HG03095 (cell line): ENCODE results near the gene PFKL.

Experiments
- ATAC-seq: cut with Tn5 transposase; IDR thresholded peaks from one replicate; pipeline ENCODE4 v1.9.1; 2021; ENCODE audit warnings: moderate library complexity; ENCODE audit not compliant: unreplicated experiment

Gene PFKL

DNA sequence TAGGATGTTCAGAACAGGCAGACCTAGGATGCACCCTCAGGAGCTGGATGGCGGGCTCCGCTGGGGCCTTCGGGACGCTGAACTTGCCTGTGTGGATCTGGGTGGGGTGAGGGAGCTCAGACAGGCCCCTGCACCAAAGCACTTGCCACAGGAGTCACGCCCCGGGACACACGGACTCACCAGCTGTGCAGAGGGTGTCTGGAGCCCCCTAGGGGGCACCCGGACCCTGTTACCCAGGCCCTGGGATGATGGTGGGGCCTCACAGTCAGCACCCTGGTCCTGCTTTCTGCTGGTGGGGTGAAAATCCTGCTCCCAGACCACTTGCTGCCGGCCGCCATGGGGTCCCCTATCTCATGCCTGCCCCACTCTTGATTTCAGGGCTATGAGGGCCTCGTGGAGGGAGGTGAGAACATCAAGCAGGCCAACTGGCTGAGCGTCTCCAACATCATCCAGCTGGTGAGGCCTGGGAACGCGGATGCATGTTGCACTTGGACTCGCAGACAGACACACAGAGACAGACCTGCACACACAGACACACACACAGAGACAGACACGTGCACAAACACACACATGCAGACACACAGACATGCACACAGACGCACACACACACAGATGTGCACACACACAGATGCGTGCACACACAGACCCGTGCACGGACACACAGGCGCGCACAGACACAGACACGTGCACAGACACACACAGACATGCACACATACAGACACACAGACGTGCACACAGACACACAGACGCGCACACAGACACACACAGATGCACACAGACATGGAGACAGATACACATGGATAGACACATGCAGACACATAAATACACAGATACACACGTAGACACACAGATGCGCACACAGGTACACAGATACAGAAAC is 11.0 kb downstream of the PFKL start:
- ATAC-seq, result no peak

DNA sequence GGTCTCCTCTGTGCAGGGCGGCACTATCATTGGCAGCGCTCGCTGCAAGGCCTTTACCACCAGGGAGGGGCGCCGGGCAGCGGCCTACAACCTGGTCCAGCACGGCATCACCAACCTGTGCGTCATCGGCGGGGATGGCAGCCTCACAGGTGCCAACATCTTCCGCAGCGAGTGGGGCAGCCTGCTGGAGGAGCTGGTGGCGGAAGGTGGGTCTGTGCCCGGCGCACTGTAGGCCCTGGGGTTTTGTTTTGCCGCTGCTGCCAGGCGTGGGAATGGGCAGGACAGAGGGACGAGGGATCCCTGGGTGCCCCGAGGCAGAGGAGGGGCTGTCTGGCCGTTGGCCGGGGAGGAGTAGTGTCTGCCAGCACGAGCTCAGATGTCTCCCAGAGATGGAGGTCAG is 12.2 kb downstream of the PFKL start:
- ATAC-seq, result no peak

DNA sequence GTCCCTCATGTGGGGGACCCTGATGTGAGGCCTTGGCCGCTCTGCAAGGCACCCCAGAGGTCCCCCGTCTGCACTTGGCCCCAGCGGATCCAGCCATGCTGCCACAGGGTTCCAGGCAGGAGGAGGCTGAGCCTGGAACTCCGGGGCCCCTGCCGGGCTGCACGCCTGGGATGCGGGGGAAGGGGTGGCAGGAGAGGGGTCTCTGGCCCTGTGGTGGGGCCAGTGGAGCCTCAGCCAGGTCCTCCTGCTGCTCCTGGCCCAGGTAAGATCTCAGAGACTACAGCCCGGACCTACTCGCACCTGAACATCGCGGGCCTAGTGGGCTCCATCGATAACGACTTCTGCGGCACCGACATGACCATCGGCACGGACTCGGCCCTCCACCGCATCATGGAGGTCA is 12.9 kb downstream of the PFKL start:
- ATAC-seq, result no peak

DNA sequence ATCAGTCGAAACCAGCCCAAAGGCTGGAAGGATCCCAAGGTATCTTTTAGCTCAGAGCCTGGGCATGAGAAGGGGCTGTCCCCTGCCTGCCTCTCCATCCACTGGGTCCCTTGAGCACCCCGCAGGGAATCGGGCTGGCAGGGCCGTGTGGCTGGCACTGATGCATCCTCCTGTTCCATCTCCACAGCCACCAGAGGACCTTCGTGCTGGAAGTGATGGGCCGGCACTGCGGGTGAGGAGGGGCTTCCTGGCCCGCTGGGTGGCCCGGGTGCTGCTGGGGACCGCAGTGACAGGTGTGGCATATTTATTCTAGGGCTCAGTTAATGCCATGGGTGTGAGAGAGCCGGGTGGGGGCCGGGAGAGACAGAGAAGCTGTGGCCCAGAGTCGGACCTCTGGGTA is 13.6 kb downstream of the PFKL start:
- ATAC-seq, result no peak

- no peak for ATAC-seq
These were observed 14.3 kb downstream of the PFKL start for GRCh38 chr21:44314128-44314527.

DNA sequence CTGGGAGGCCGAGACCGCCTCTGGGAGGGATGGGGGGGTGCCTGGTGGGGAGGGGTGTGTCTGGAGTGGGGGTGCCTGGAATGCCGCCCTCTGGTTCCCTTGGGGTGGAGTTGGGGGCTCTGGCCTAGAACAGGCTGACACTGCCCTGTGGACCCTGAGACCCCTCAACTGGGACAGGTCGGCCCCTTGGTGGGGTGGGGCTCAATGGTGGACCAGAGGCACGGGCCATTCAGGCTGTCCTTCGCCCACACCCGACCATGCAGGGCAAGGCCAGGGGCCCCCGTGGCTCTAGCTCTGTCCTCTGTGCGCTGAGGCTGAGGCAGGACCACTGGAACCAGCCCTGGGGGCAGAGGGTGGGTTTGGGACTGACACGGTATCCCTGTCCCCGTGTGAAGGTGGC is 14.7 kb downstream of the PFKL start:
- no peak for ATAC-seq

- ATAC-seq, result no peak
These were observed 15.9 kb downstream of the PFKL start for GRCh38 chr21:44315691-44316203.

DNA sequence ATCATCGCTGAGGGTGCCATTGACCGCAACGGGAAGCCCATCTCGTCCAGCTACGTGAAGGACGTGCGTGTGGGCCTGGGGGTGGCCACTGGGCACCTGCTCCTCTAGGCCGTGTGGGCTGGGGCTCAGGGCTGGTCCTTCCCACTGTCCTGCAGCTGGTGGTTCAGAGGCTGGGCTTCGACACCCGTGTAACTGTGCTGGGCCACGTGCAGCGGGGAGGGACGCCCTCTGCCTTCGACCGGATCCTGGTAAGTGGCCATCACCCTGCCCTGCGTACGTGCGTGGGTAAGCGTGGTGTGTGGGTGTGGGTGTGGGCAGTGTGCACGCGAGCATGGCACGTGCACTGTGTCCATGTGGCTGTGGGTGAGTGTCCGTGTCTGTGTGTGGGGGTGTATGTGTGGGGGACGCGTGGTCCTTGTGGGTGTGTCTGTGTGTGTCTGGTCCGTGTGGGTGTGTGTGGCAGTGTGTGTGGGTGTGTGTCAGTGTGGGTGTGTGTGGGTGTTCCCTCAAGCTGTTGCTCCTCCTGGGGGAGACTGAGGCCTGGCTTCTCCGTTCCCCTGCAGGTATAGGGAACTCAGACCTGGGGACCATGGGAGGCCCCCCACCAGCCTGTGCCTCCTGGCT is 16.5 kb downstream of the PFKL start:
- ATAC-seq, result no peak

GRCh38 chr21:44317241-44317782 is 17.5 kb downstream of the PFKL start:
- no peak for ATAC-seq

- ATAC-seq, result no peak
These were observed 18.0 kb downstream of the PFKL start for GRCh38 chr21:44317871-44318270.

DNA sequence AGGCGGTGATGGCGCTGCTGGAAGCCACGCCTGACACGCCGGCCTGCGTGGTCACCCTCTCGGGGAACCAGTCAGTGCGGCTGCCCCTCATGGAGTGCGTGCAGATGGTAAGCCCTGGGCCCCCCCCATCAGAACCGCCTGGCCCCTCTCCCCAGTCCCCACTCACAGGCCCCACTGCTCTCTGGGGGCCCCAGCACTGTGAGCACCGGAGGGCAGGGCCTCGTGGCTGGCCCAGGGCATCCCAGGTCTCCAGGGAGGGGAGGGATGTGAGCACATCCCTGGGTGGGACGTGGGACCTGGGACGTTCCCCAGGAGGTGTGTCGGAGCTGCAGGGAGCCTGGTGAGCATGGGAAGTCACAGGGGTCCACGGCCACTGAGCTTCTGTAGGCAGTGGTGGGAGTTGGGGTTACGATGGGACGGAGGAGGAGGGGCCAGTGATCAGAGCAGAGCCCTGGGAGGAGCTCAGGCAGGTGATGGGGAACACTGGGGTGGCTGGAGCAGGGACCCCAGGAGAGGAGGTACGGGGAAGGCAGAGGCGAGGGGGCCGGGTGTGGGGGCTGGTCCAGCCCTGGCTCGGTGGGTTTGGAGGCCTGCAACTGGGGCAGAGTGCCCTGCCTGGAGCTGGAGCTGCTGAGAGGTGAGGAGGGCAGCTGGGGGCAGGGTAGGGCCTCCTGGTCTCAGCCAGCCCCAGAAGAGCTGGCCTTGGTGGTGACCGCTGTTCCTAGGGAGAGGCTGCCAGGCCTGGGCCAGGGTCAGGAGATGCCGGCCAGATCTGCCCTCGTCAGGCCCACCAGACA is 18.8 kb downstream of the PFKL start:
- ATAC-seq, result no peak

GRCh38 chr21:44319407-44320065 is 19.7 kb downstream of the PFKL start:
- no peak for ATAC-seq

DNA sequence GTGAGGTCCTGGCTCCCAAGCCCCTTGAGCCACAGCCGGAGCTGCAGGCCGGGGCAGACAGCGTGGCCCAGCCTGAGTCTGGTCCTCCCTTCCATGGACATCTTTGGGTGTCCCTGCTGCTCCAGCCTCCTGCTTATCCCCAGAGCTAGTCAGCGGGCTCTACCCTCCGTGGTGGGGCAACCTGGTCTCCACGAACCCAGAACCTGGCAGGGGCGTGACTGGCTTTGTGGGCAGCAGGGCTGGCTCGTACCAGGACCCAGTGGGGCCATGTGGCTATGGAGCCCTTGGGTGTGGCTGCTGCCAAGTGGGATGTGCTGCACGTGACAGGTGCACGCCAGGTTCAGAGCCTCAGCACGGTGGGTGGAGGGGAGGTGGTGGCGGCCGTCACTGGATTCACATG is 21.0 kb downstream of the PFKL start:
- no peak for ATAC-seq

GRCh38 chr21:44321846-44322450 is 22.1 kb downstream of the PFKL start:
- no peak for ATAC-seq

- ATAC-seq, result no peak
These were observed 22.9 kb downstream of the PFKL start for GRCh38 chr21:44322621-44323325.

GRCh38 chr21:44323591-44323990 is 23.7 kb downstream of the PFKL start:
- ATAC-seq, result no peak

DNA sequence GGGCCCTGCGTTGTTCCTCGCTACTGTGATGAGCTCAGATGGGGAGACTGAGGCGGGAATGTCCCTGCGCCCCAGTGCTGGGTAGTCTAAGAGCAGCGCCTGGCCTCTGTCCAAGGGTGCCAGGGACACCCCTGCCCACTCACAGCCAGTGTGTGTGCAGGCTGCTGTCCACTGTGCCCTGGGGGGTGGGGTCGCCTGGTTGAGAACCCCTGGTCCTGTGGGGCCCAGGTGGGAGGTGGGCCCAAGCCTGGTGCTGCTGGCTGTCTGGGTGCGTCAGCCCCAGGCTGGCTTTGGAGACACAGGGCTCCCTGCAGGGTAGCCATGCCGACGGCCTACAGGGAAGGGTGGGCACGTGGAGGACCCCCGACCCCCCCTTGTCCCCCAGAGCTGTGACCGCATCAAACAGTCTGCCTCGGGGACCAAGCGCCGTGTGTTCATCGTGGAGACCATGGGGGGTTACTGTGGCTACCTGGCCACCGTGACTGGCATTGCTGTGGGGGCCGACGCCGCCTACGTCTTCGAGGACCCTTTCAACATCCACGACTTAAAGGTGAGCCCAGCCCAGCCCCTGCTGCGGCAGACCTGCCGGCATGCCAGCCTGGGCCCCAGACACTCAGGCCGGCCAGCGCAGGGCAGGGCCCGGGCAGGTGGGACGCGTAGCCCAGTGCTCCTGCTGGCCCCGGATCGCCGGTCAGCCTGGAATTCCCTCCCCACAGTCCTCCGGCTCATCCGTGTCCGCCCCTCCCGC is 24.4 kb downstream of the PFKL start:
- no peak for ATAC-seq

DNA sequence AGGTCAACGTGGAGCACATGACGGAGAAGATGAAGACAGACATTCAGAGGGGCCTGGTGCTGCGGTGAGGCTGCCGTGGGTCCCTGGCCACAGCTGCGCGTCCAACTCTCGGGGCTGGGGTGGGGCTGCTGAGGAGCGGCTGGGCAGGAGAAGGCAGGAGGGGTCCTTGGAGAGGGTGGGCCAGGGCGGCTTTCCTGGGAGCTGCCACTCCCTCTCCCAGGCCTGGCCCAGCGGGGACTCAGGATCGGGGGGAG is 24.9 kb downstream of the PFKL start:
- ATAC-seq, result no peak
